ENCODE measurements around the gene GPR65. TPM values are rescaled to one million over a fixed set of nuclear protein-coding genes. Genes with fewer than 3 reads are reported as not detected.

The GPR65 gene
- total and polyA plus RNA-seq, 5 donors: 0.25 to 2.5 (median 1.1) TPM

Other genes starting within 250 kb of the GPR65 start
- gene GALC, start 12.0 kb upstream of the GPR65 start, total RNA-seq: 10 to 100 TPM; 19.5 to 20.8 (median 20.4) TPM
- 9.9 TPM for gene GALC, start 12.0 kb upstream of the GPR65 start, polyA plus RNA-seq

Measured in right cardiac atrium (tissue), 5 donors.